Fibroblast of lung (primary cell): ENCODE results near the gene PIK3R3. TPM values are rescaled to one million over a fixed set of nuclear protein-coding genes. Genes with fewer than 3 reads are reported as not detected.

Experiments
- DNase-seq, 2 donors: peaks; one replicate each; pipeline versions ENCODE4 v3.0.0 to v3.0.0-alpha.2; 2010; ENCODE audit warnings: low read depth in 2 of 2
- H2AFZ ChIP-seq: 2 replicates; pipeline ENCODE4 v1.5.1; 2012; ENCODE audit warnings: low read length, control low read depth, inconsistent platforms
- H3K27ac ChIP-seq: 2 replicates; pipeline ENCODE4 v1.5.1; 2011; ENCODE audit warnings: low read length, control low read depth; ENCODE audit not compliant: insufficient read depth
- H3K27me3 ChIP-seq: 2 replicates; pipeline ENCODE4 v1.5.1; 2011; ENCODE audit warnings: mild to moderate bottlenecking, low read length; ENCODE audit not compliant: control insufficient read depth, insufficient read depth
- H3K36me3 ChIP-seq: 2 replicates; pipeline ENCODE4 v1.5.1; 2011; ENCODE audit warnings: low read length; ENCODE audit not compliant: control insufficient read depth, insufficient read depth
- H3K4me1 ChIP-seq: 2 replicates; pipeline ENCODE4 v1.5.1; 2011; ENCODE audit warnings: low read length; ENCODE audit not compliant: control insufficient read depth, insufficient read depth; ENCODE audit errors: extremely low read depth
- H3K4me2 ChIP-seq: 2 replicates; pipeline ENCODE4 v1.5.1; 2011; ENCODE audit warnings: low read length, control low read depth; ENCODE audit not compliant: insufficient read depth; ENCODE audit errors: extremely low read depth
- H3K4me3 ChIP-seq, 4 experiments: fragments of 200-600 bp in 1 of 4; sonication (generic) in 1 of 4; replicated peaks in 1 of 4; 2 replicates each; pipeline ENCODE4 v1.5.1; 2011 to 2016; ENCODE audit warnings: low read length in 4 of 4, low read depth in 3 of 4, mild to moderate bottlenecking in 3 of 4, control low read depth in 2 of 4, inconsistent platforms in 1 of 4, mixed read lengths in 1 of 4; ENCODE audit not compliant: insufficient read depth in 1 of 4; ENCODE audit errors: control extremely low read depth in 1 of 4
- H3K79me2 ChIP-seq: 2 replicates; pipeline ENCODE4 v1.5.1; 2012; ENCODE audit warnings: mild to moderate bottlenecking, low read length, inconsistent platforms; ENCODE audit not compliant: control insufficient read depth, insufficient read depth
- H3K9ac ChIP-seq: 2 replicates; pipeline ENCODE4 v1.5.1; 2011; ENCODE audit warnings: mild to moderate bottlenecking, low read length, control low read depth; ENCODE audit not compliant: insufficient read depth
- H3K9me3 ChIP-seq: 2 replicates; pipeline ENCODE4 v1.5.1; 2012; ENCODE audit warnings: low read depth, low read length; ENCODE audit not compliant: control insufficient read depth, insufficient read depth
- H4K20me1 ChIP-seq: 2 replicates; pipeline ENCODE4 v1.5.1; 2011; ENCODE audit warnings: low read length; ENCODE audit not compliant: control insufficient read depth, insufficient read depth; ENCODE audit errors: extremely low read depth
- EZH2 ChIP-seq: IDR thresholded peaks from 2 replicates; pipeline ENCODE4 v1.5.1; 2012; ENCODE audit warnings: low read length, control low read depth, mild to moderate bottlenecking; ENCODE audit errors: missing control alignments
- polyA plus RNA-seq, 2 donors: library from polyadenylated mRNA; depleted of rRNA in 1 of 2; stranded (reverse) in 1 of 2; unstranded in 1 of 2; fragments of >200 nt; gene quantifications; 2 replicates each; pipeline ENCODE4 v1.2.1, GENCODE V29; 2011 to 2012; ENCODE audit warnings: missing spikeins in 1 of 2
- total RNA-seq: library from RNA; depleted of rRNA; stranded (reverse); fragments of >200 nt; gene quantifications from 2 replicates; pipeline ENCODE4 v1.2.1, GENCODE V29; 2014
- TF ChIP-seq, protein P1 (sequence below), 2 donors: IDR thresholded peaks in 1 of 2; conservative IDR thresholded peaks in 1 of 2; 1 replicate in 1 of 2; 2 replicates in 1 of 2; pipeline ENCODE4 v1.5.1; 2011 to 2012; ENCODE audit warnings: low read length in 2 of 2, control low read depth in 1 of 2, inconsistent platforms in 1 of 2, low read depth in 1 of 2, mild to moderate bottlenecking in 1 of 2

The PIK3R3 gene
- total and polyA plus RNA-seq, 2 donors (not counting 1 experiment from before 2014, with no cell fraction given), result 3.3 to 4.1 TPM

GRCh38 chr1:46113948-46114347, 18.5 kb downstream of the PIK3R3 start:
- DNase-seq, result no peak
- no peak overlapping the region for H3K9ac ChIP-seq
- H3K79me2 ChIP-seq, result no peaks in the 10 kb centered on the region
- no peak overlapping the region for H3K4me3 ChIP-seq
- no peaks in the 10 kb centered on the region for H3K36me3 ChIP-seq
- no peaks in the 10 kb centered on the region for H4K20me1 ChIP-seq
- no peak overlapping the region for H3K27ac ChIP-seq
- H3K27me3 ChIP-seq, result no peaks in the 10 kb centered on the region
- no peak overlapping the region for H2AFZ ChIP-seq
- no peak for TF ChIP-seq EZH2
- TF ChIP-seq, protein P1, sequence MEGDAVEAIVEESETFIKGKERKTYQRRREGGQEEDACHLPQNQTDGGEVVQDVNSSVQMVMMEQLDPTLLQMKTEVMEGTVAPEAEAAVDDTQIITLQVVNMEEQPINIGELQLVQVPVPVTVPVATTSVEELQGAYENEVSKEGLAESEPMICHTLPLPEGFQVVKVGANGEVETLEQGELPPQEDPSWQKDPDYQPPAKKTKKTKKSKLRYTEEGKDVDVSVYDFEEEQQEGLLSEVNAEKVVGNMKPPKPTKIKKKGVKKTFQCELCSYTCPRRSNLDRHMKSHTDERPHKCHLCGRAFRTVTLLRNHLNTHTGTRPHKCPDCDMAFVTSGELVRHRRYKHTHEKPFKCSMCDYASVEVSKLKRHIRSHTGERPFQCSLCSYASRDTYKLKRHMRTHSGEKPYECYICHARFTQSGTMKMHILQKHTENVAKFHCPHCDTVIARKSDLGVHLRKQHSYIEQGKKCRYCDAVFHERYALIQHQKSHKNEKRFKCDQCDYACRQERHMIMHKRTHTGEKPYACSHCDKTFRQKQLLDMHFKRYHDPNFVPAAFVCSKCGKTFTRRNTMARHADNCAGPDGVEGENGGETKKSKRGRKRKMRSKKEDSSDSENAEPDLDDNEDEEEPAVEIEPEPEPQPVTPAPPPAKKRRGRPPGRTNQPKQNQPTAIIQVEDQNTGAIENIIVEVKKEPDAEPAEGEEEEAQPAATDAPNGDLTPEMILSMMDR (conservative IDR thresholded peaks at IDR 0.05 in 1 of 2, IDR thresholded peaks at IDR 0.05 in 1 of 2; ENCODE audit: low read depth in 1 of 2, low read length in 2 of 2), result no peak
- no peak overlapping the region for H3K4me2 ChIP-seq
- H3K4me1 ChIP-seq, result no peaks in the 10 kb centered on the region
- H3K9me3 ChIP-seq, result no peaks in the 10 kb centered on the region

- no peaks in the 10 kb centered on the region for H3K9me3 ChIP-seq
- no peak overlapping the region for H3K27ac ChIP-seq
- no peaks in the 10 kb centered on the region for H3K79me2 ChIP-seq
- H3K9ac ChIP-seq, result no peak overlapping the region
- H3K36me3 ChIP-seq, result no peaks in the 10 kb centered on the region
- no peak overlapping the region for H3K4me3 ChIP-seq
- H3K27me3 ChIP-seq, result no peaks in the 10 kb centered on the region
- H2AFZ ChIP-seq, result no peak overlapping the region
- no peak for DNase-seq
- no peaks in the 10 kb centered on the region for H4K20me1 ChIP-seq
- H3K4me2 ChIP-seq, result no peak overlapping the region
- no peaks in the 10 kb centered on the region for H3K4me1 ChIP-seq
- TF ChIP-seq, protein P1 (conservative IDR thresholded peaks at IDR 0.05 in 1 of 2, IDR thresholded peaks at IDR 0.05 in 1 of 2; ENCODE audit: low read depth in 1 of 2, low read length in 2 of 2), result no peak
- TF ChIP-seq EZH2, result no peak
Observed at GRCh38 chr1:46112108-46112507, 20.3 kb downstream of the PIK3R3 start.

GRCh38 chr1:46110521-46110920, 21.9 kb downstream of the PIK3R3 start:
- no peak overlapping the region for H3K4me2 ChIP-seq
- H2AFZ ChIP-seq, result no peak overlapping the region
- H3K36me3 ChIP-seq, result no peaks in the 10 kb centered on the region
- TF ChIP-seq EZH2, result no peak
- TF ChIP-seq, protein P1 (conservative IDR thresholded peaks at IDR 0.05 in 1 of 2, IDR thresholded peaks at IDR 0.05 in 1 of 2; ENCODE audit: low read depth in 1 of 2, low read length in 2 of 2), result no peak
- H3K9ac ChIP-seq, result no peak overlapping the region
- no peaks in the 10 kb centered on the region for H3K4me1 ChIP-seq
- H3K27ac ChIP-seq, result no peak overlapping the region
- no peak for DNase-seq
- no peaks in the 10 kb centered on the region for H4K20me1 ChIP-seq
- H3K4me3 ChIP-seq, result no peak overlapping the region
- no peaks in the 10 kb centered on the region for H3K9me3 ChIP-seq
- H3K27me3 ChIP-seq, result no peaks in the 10 kb centered on the region
- H3K79me2 ChIP-seq, result no peaks in the 10 kb centered on the region
